CD8-positive, alpha-beta memory T cell (primary cell): ENCODE data around the gene VWA5B1. TPM values are rescaled to one million over a fixed set of nuclear protein-coding genes. Genes with fewer than 3 reads are reported as not detected.

Experiments
- CTCF ChIA-PET: fragments of 350-600 bp; sonication (Branson Sonifier 250); formaldehyde crosslinking; loops from one replicate; lab custom pipeline; 2021; ENCODE audit warnings: antibody characterized with exemption; lab: Charles Lee
- POLR2A ChIA-PET: fragments of 350-600 bp; sonication (Branson Sonifier 250); formaldehyde crosslinking; loops from one replicate; lab custom pipeline; 2021; ENCODE audit warnings: antibody characterized with exemption; lab: Charles Lee
- DNase-seq, 5 donors: peaks; one replicate each; pipeline versions ENCODE4 v3.0.0 to v3.0.0-alpha.2; 2020 to 2022; ENCODE audit warnings: mixed read lengths in 1 of 5
- H3K27ac ChIP-seq: one replicate; pipeline ENCODE4 v1.7.0; 2013; ENCODE audit warnings: low read depth, mild to moderate bottlenecking, low read length, moderate library complexity
- H3K27me3 ChIP-seq: 2 replicates; pipeline ENCODE4 v1.7.0; 2013; ENCODE audit warnings: low read length, mild to moderate bottlenecking; ENCODE audit not compliant: insufficient read depth, poor library complexity, severe bottlenecking
- H3K36me3 ChIP-seq: 2 replicates; pipeline ENCODE4 v1.7.0; 2013; ENCODE audit warnings: mild to moderate bottlenecking, low read length, moderate library complexity; ENCODE audit not compliant: insufficient read depth
- H3K4me1 ChIP-seq: 2 replicates; pipeline ENCODE4 v1.7.0; 2013; ENCODE audit warnings: mild to moderate bottlenecking, low read length, moderate library complexity; ENCODE audit not compliant: insufficient read depth
- H3K4me3 ChIP-seq: 2 replicates; pipeline ENCODE4 v1.7.0; 2013; ENCODE audit warnings: mild to moderate bottlenecking, low read length
- H3K9me3 ChIP-seq: 2 replicates; pipeline ENCODE4 v1.7.0; 2013; ENCODE audit warnings: mild to moderate bottlenecking, low read length
- H3K27ac Mint-ChIP-seq, 8 donors: one replicate each; pipeline ENCODE4 v1.8.0; 2020 to 2021; ENCODE audit warnings: mixed read lengths in 8 of 8, mild to moderate bottlenecking in 6 of 8, inconsistent platforms in 3 of 8, moderate library complexity in 3 of 8
- H3K27me3 Mint-ChIP-seq, 2 donors: one replicate each; pipeline ENCODE4 v1.8.0; 2020 to 2021; ENCODE audit warnings: mixed read lengths in 2 of 2, mild to moderate bottlenecking in 1 of 2, moderate library complexity in 1 of 2
- H3K36me3 Mint-ChIP-seq, 3 donors: one replicate each; pipeline ENCODE4 v1.8.0; 2020 to 2021; ENCODE audit warnings: mixed read lengths in 3 of 3, inconsistent platforms in 1 of 3, mild to moderate bottlenecking in 1 of 3
- H3K4me1 Mint-ChIP-seq, 3 donors: one replicate each; pipeline ENCODE4 v1.8.0; 2020 to 2021; ENCODE audit warnings: mixed read lengths in 3 of 3, inconsistent platforms in 1 of 3, mild to moderate bottlenecking in 1 of 3
- H3K4me3 Mint-ChIP-seq, 7 donors: one replicate each; pipeline ENCODE4 v1.8.0; 2020 to 2021; ENCODE audit warnings: mixed read lengths in 7 of 7, mild to moderate bottlenecking in 6 of 7, moderate library complexity in 4 of 7, inconsistent platforms in 2 of 7
- H3K9me3 Mint-ChIP-seq, 5 donors: one replicate each; pipeline ENCODE4 v1.8.0; 2020 to 2022; ENCODE audit warnings: mixed read lengths in 5 of 5, mild to moderate bottlenecking in 3 of 5, moderate library complexity in 2 of 5, inconsistent platforms in 1 of 5
- polyA plus RNA-seq: library from polyadenylated mRNA; unstranded; fragments of 300-500 nt; fragmentation: Illumina TruSeq; gene quantifications from one replicate; pipeline ENCODE4 v1.2.3, GENCODE V29; 2021
- total RNA-seq, 2 experiments: library from RNA; stranded (reverse); gene quantifications; one replicate each; pipeline ENCODE4 v1.2.3, GENCODE V29; 2021

The VWA5B1 gene
- total and polyA plus RNA-seq, 3 experiments from 2014 or later, result not detected

DNA sequence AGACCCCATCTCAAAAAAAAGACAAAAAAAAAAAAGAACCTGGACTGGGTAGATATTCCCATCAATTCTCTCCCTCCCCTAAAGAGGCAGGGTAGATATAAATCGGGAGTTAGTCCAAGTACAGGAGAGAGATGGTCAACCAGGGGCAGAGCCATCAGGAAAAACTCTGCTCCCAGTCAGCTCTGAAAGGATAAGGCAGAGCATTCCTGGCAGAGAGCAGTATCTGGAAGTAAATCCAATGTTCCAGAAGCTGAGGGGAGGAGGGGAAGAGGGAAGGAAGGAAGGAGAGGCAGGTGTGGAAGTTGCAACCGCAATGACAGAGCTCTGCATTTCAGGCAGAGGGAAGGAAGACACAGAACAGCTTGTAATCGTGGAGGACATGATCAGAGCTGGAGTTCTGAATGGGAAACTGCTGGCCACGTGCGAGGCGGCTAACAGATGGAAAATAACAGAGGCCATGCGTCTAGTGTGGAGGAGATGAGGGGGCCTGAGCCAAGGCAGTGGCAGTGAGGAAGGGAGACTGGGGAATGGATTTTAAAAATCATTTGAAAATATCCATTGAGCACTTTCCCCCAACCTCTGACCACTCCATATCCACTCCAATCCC, 15.3 kb upstream of the VWA5B1 start:
- ChIA-PET CTCF (no interaction called here), POLR2A (interaction anchor here (0.6 kb wide), 1 partner anchor 374 kb away, joined by 6 read pairs; no protein-coding TSS in a partner anchor)
- Histone ChIP-seq H3K36me3 (no peaks in the 10 kb centered on the region), H3K27me3 (no peaks in the 10 kb centered on the region), H3K9me3 (no peaks in the 10 kb centered on the region), H3K4me3 (no peak overlapping the region), H3K27ac (no peak overlapping the region), H3K4me1 (no peaks in the 10 kb centered on the region)
- no peak overlapping the region for H3K4me3 Mint-ChIP-seq
- no peaks in the 10 kb centered on the region for H3K9me3 Mint-ChIP-seq
- H3K4me1 Mint-ChIP-seq, result no peaks in the 10 kb centered on the region
- H3K27ac Mint-ChIP-seq, result no peak overlapping the region
- no peak for DNase-seq
- peaks cover 20 to 60% of the 10 kb centered on the region in 2 donors for H3K27me3 Mint-ChIP-seq
- H3K36me3 Mint-ChIP-seq, result peaks cover 0 to 4% (median 0%) of the 10 kb centered on the region in 3 donors

- Mint-ChIP-seq H3K9me3 (no peaks in the 10 kb centered on the region), H3K4me1 (no peaks in the 10 kb centered on the region), H3K27me3 (peaks cover 24 to 57% of the 10 kb centered on the region in 2 donors), H3K27ac (no peak overlapping the region), H3K4me3 (no peak overlapping the region), H3K36me3 (no peaks in the 10 kb centered on the region)
- no peaks in the 10 kb centered on the region for H3K36me3 ChIP-seq
- no peak for DNase-seq
- H3K27me3 ChIP-seq, result no peaks in the 10 kb centered on the region
- CTCF ChIA-PET, result no interaction called here
- POLR2A ChIA-PET, result no interaction called here
- no peak overlapping the region for H3K4me3 ChIP-seq
- H3K27ac ChIP-seq, result no peak overlapping the region
- no peaks in the 10 kb centered on the region for H3K4me1 ChIP-seq
- H3K9me3 ChIP-seq, result no peaks in the 10 kb centered on the region
Measured at GRCh38 chr1:20276485-20277159, 14.1 kb upstream of the VWA5B1 start.

GRCh38 chr1:20278692-20279130, 12.0 kb upstream of the VWA5B1 start:
- no peak overlapping the region for H3K27ac Mint-ChIP-seq
- peaks cover 21 to 62% of the 10 kb centered on the region in 2 donors for H3K27me3 Mint-ChIP-seq
- H3K4me1 Mint-ChIP-seq, result no peaks in the 10 kb centered on the region
- H3K27ac ChIP-seq, result no peak overlapping the region
- H3K9me3 Mint-ChIP-seq, result no peaks in the 10 kb centered on the region
- no peak overlapping the region for H3K4me3 Mint-ChIP-seq
- H3K4me3 ChIP-seq, result no peak overlapping the region
- POLR2A ChIA-PET, result no interaction called here
- no peaks in the 10 kb centered on the region for H3K4me1 ChIP-seq
- H3K27me3 ChIP-seq, result no peaks in the 10 kb centered on the region
- H3K36me3 Mint-ChIP-seq, result no peaks in the 10 kb centered on the region
- no peaks in the 10 kb centered on the region for H3K9me3 ChIP-seq
- CTCF ChIA-PET, result no interaction called here
- DNase-seq, result no peak
- no peaks in the 10 kb centered on the region for H3K36me3 ChIP-seq

DNA sequence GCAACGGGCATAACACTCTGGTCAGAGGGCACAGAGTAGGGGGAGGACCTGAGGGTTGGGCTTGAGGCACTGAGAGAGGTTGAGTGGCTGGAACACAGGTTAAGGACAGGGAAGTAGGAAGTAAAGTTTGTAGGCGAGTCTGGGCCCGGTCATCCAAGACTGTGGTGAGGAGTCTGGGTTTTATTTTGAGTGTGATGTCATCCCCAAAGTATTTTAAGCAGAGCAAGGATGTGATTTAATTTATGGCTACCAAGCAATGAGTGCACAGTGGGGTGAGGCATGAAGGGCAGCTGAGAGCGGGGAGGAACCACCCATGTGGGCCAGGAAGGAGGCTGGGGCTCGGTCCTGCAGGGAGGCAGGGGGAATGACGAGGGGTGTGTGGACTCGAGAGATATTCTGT, 11.2 kb upstream of the VWA5B1 start:
- Histone ChIP-seq H3K4me1 (no peaks in the 10 kb centered on the region), H3K9me3 (no peaks in the 10 kb centered on the region), H3K36me3 (no peaks in the 10 kb centered on the region), H3K4me3 (no peak overlapping the region), H3K27me3 (no peaks in the 10 kb centered on the region), H3K27ac (no peak overlapping the region)
- peak overlapping the region in 1 of 8 donors; percentile 15 for H3K27ac Mint-ChIP-seq
- CTCF ChIA-PET, result no interaction called here
- no peaks in the 10 kb centered on the region for H3K36me3 Mint-ChIP-seq
- H3K4me1 Mint-ChIP-seq, result no peaks in the 10 kb centered on the region
- H3K27me3 Mint-ChIP-seq, result peaks cover 21 to 65% of the 10 kb centered on the region in 2 donors
- DNase-seq, result no peak
- no peak overlapping the region for H3K4me3 Mint-ChIP-seq
- POLR2A ChIA-PET, result no interaction called here
- no peaks in the 10 kb centered on the region for H3K9me3 Mint-ChIP-seq

- peaks cover 0 to 4% (median 0%) of the 10 kb centered on the region in 5 donors for H3K9me3 Mint-ChIP-seq
- POLR2A ChIA-PET, result interaction anchor here (0.6 kb wide), 1 partner anchor 12 kb away, joined by 4 read pairs; no protein-coding TSS in a partner anchor
- Histone ChIP-seq H3K36me3 (no peaks in the 10 kb centered on the region), H3K27me3 (no peaks in the 10 kb centered on the region), H3K9me3 (no peaks in the 10 kb centered on the region), H3K27ac (no peak overlapping the region), H3K4me1 (no peaks in the 10 kb centered on the region), H3K4me3 (no peak overlapping the region)
- H3K36me3 Mint-ChIP-seq, result no peaks in the 10 kb centered on the region
- DNase-seq, result no peak
- H3K27ac Mint-ChIP-seq, result no peak overlapping the region
- CTCF ChIA-PET, result no interaction called here
- H3K4me3 Mint-ChIP-seq, result no peak overlapping the region
- no peaks in the 10 kb centered on the region for H3K4me1 Mint-ChIP-seq
- H3K27me3 Mint-ChIP-seq, result peaks cover 27 to 72% of the 10 kb centered on the region in 2 donors
Measured at GRCh38 chr1:20280341-20280740, 10.3 kb upstream of the VWA5B1 start.

DNA sequence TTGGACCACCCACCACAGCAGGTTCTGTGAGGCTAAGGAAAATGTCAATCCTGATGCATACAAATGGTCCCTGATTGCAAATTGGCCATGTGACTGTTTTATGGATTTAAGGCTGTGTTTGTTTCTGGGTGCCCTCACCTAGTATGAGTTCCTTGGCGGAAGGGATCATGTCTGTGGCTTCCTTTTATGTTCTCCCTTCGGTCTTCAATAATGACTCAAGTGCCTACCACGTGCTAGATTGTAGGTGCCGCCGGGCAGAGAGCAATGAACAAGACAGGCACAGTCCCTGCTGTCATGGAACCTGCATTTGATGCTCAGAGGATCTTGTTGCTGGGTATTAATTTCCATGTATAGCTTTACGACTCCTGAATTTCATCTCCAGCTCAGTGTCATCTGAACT, 9.8 kb upstream of the VWA5B1 start:
- ChIA-PET POLR2A (no interaction called here), CTCF (no interaction called here)
- no peaks in the 10 kb centered on the region for H3K36me3 ChIP-seq
- no peak overlapping the region for H3K4me3 ChIP-seq
- Mint-ChIP-seq H3K4me1 (no peaks in the 10 kb centered on the region), H3K9me3 (peaks cover 0 to 7% (median 3%) of the 10 kb centered on the region in 5 donors), H3K27me3 (peaks cover 27 to 72% of the 10 kb centered on the region in 2 donors), H3K4me3 (no peak overlapping the region), H3K27ac (no peak overlapping the region), H3K36me3 (no peaks in the 10 kb centered on the region)
- H3K9me3 ChIP-seq, result no peaks in the 10 kb centered on the region
- H3K27me3 ChIP-seq, result no peaks in the 10 kb centered on the region
- no peak for DNase-seq
- no peak overlapping the region for H3K27ac ChIP-seq
- H3K4me1 ChIP-seq, result no peaks in the 10 kb centered on the region

- H3K36me3 ChIP-seq, result no peaks in the 10 kb centered on the region
- no peak overlapping the region for H3K27ac Mint-ChIP-seq
- H3K27me3 ChIP-seq, result no peaks in the 10 kb centered on the region
- H3K36me3 Mint-ChIP-seq, result no peaks in the 10 kb centered on the region
- no peaks in the 10 kb centered on the region for H3K4me1 ChIP-seq
- ChIA-PET CTCF (no interaction called here), POLR2A (no interaction called here)
- no peaks in the 10 kb centered on the region for H3K9me3 ChIP-seq
- peaks cover 0 to 7% (median 3%) of the 10 kb centered on the region in 5 donors for H3K9me3 Mint-ChIP-seq
- DNase-seq, result no peak
- H3K4me1 Mint-ChIP-seq, result no peaks in the 10 kb centered on the region
- no peak overlapping the region for H3K27ac ChIP-seq
- no peak overlapping the region for H3K4me3 ChIP-seq
- H3K27me3 Mint-ChIP-seq, result peaks cover 28 to 73% of the 10 kb centered on the region in 2 donors
- no peak overlapping the region for H3K4me3 Mint-ChIP-seq
Measured at GRCh38 chr1:20281801-20282200, 8.9 kb upstream of the VWA5B1 start.

GRCh38 chr1:20282533-20282932, 8.1 kb upstream of the VWA5B1 start:
- POLR2A ChIA-PET, result no interaction called here
- Histone ChIP-seq H3K36me3 (no peaks in the 10 kb centered on the region), H3K4me1 (no peaks in the 10 kb centered on the region), H3K27me3 (no peaks in the 10 kb centered on the region), H3K4me3 (no peak overlapping the region), H3K9me3 (no peaks in the 10 kb centered on the region), H3K27ac (no peak overlapping the region)
- H3K9me3 Mint-ChIP-seq, result peaks cover 0 to 7% (median 3%) of the 10 kb centered on the region in 5 donors
- CTCF ChIA-PET, result no interaction called here
- no peaks in the 10 kb centered on the region for H3K4me1 Mint-ChIP-seq
- no peak overlapping the region for H3K4me3 Mint-ChIP-seq
- peak overlapping the region in 1 of 8 donors; percentile 14 for H3K27ac Mint-ChIP-seq
- H3K27me3 Mint-ChIP-seq, result peaks cover 28 to 72% of the 10 kb centered on the region in 2 donors
- H3K36me3 Mint-ChIP-seq, result no peaks in the 10 kb centered on the region
- no peak for DNase-seq
